Activated CD8-positive, alpha-beta memory T cell treated with anti-CD3 and anti-CD28 coated beads for 1 hour (primary cell): ENCODE results near the gene SH3PXD2A.
"Not testable (repeated sequence)": the region's sequence is repeated elsewhere in the genome, so short reads cannot be mapped to it uniquely, and the experiment has no call there.

Experiments used
- DNase-seq, 2 donors: peaks; one replicate each; pipeline ENCODE4 v3.0.0-alpha.2; 2020; ENCODE audit warnings: low read depth in 1 of 2; ENCODE audit errors: extremely low read depth in 1 of 2

SH3PXD2A gene

GRCh38 chr10:103814626-103815370, 40.6 kb downstream of the SH3PXD2A start:
- DNase-seq: no peak

- DNase-seq: no peak
Measured at GRCh38 chr10:103814105-103814504, 41.3 kb downstream of the SH3PXD2A start.

- not testable (repeated sequence) for DNase-seq
Measured at GRCh38 chr10:103813312-103813711, 42.1 kb downstream of the SH3PXD2A start.

- DNase-seq: no peak
Measured at GRCh38 chr10:103812432-103812831, 42.9 kb downstream of the SH3PXD2A start.

GRCh38 chr10:103812004-103812403, 43.4 kb downstream of the SH3PXD2A start:
- no peak for DNase-seq

GRCh38 chr10:103811463-103811862, 43.9 kb downstream of the SH3PXD2A start:
- no peak for DNase-seq

- no peak for DNase-seq
Measured at GRCh38 chr10:103808780-103809179, 46.6 kb downstream of the SH3PXD2A start.

- DNase-seq: no peak
Measured at GRCh38 chr10:103807996-103808395, 47.4 kb downstream of the SH3PXD2A start.

DNA sequence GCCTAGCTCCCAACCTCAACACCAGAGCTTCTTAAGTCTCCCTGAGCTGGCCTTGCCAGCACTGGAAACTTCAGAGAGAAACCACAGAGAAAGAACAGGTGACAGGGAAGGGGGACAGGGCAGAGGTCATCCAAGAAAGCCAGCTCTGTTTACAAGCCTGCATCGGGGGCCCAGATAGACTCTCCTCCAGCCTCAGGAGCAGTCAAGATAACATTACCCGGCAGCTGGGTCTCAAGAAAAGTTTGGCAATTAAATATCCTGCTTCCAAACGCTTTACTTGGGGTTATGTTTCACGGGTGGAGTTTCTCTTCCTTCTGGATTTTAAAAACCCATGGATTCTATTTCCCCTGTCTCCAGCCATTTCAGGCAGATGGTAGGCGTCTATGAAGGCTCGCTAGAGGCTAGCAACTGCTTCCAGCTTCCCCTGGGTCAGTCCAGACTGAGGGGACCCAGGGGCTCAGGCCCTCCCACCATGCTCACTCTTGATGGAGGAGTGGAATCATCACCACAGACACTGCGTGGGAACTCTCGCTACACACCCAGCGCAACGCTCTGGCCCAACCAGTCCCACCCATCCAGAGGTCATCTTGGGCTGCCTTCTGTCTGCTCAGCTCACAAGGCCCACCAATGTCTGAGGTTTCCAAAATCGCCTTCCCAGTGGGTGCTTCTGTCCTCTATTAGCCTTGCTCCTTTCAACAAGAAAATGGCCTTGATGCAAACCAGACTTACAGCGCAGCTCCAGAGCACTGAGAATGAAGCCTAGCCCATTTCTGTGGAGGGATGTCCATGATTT, 48.8 kb downstream of the SH3PXD2A start:
- no peak for DNase-seq

- DNase-seq: no peak
Measured at GRCh38 chr10:103805781-103806180, 49.6 kb downstream of the SH3PXD2A start.

DNA sequence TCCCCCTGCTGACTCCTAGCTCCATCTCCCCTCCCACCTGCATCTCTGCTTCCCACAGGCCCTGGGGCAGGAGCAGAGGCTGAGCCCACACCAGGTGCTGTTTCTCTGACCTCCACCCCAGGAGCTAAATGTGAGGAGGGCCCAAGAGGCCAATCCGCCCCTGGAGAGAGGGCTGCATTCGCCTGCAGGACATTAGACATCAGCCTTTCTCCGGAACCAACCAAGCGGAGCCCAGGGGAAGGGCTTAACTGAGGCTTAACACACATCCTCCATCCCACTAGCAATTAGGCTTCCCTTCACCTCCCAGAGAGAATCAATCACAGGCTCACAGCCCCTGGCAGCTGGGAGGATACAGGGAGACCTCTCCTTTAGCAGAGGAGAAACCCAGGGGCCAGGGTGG, 50.5 kb downstream of the SH3PXD2A start:
- no peak for DNase-seq

DNA sequence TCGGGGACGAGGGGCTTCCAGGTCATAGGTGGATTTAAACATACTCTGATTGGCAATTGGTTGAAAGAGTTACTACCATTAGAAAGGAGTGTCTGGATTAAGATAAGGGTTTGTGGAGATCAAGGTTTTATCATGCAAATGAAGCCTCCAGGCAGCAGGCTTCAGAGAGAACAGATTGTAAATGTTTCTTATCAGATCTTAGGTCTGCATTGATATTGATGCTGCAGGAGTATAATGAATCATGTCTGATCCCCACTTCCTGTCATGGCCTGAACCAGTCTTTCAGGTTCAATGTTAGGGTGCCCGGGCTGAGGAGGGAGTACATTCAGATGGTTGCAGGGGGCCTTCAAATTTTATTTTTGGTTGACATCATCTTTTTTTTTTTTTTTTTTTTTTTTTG, 51.4 kb downstream of the SH3PXD2A start:
- no peak for DNase-seq

GRCh38 chr10:103802637-103803353, 52.6 kb downstream of the SH3PXD2A start:
- no peak for DNase-seq

DNA sequence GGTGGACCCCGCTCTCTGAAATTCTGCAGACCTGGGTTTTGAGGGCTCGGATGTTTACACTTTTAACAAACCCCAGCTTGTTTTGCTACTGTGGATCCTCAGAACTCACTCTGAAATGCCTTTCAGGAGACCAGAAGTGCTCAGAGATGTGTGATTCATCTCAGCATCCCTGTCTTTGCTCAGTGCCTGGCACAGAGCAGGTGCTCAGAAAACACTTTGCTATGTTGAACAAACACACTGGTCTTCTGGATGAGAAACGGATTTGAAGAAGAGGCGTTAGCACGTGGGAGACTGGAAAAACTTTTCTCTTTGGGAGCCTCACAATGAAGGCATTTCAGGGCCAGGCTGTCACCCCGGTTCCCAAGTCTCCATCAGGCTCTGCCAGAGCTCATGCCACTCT, 53.3 kb downstream of the SH3PXD2A start:
- no peak for DNase-seq

DNA sequence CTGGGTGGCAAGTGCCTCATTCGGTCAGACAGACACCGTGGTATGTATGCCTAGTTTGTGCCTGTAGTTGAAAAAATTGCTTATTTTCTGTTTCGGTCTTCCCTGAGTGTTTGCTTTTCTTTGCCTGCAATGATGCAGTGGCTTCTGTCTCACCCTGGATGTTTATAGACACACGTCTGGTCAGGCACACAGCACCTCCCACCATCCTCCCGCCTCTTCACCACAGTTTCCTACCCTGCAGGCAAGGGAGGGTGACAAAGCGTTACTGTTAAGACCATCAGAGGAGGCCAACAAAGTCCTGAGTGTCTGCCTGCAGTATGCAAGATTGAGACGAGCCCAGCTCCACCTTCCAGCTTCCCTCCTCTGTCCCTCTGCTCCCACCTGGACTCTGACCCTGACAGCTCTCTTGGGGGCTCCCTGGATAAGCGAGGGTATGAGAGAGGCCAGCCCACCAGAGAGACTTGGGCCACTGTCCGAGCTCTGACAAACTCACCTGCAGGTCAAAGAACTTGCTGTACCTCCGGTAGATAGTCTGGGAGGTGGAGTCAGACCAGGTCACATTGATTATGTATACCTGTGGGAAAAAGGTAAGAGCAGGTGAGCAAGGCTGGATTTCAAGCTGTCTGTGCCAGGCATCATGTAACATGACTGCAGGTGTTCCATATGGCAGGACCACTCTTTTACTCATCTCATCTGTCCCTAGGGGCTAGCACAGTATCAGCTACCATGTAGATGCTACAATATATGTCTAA, 54.4 kb downstream of the SH3PXD2A start:
- DNase-seq: peak in 1 of 2 donors; percentile 17

DNA sequence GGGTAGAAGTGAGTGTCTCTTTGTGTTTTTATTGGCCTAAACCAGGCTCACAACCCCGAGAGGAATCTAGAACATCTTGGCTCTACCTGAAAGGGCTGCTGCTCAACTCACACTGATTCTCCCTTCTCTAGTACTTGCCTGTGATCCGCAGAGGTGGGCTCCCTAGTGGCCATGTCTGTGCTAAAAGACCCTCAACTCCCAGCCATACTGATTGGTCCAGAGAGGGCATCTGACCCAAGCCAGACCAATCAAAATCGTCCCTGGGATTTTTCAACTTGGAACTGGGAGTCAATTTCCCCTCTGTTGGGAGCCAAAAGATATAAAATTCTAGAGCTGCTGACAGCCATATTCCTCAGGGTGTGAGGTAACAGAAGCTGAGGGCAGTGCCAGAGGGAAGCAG, 55.3 kb downstream of the SH3PXD2A start:
- DNase-seq: no peak

DNA sequence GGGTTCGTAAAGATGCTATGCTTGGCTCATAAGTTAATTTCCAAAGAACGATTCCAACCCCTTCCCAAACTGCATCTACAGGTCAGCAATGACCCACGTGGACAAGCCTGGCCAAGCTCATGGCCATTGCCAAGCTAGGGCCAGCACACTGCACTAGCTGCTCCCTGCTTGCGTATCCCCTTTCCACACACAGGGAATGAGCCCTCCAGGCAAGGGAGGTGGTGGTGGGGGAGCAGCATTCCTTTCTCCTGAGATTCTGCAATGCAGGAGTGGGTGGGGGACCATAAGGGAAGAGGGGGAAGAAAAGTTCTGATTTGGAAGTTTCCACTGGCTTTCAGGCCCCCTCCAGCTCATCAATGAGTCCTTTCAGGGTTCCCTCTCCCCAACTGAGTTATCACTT, 56.0 kb downstream of the SH3PXD2A start:
- DNase-seq: no peak

GRCh38 chr10:103798511-103798910, 56.9 kb downstream of the SH3PXD2A start:
- no peak for DNase-seq

- no peak for DNase-seq
Measured at GRCh38 chr10:103797857-103798256, 57.5 kb downstream of the SH3PXD2A start.

GRCh38 chr10:103795634-103796270, 59.6 kb downstream of the SH3PXD2A start:
- no peak for DNase-seq
